Muscle of arm (tissue), 12 donors: ENCODE data around the gene THSD7A. TPM values are rescaled to one million over a fixed set of nuclear protein-coding genes. Genes with fewer than 3 reads are reported as not detected.

Experiments
- DNase-seq: peaks from one replicate; pipeline ENCODE4 v3.0.0-alpha.2; 2013
- polyA plus RNA-seq, 12 donors: library from polyadenylated mRNA; unstranded; fragments of 120-200 nt; gene quantifications; one replicate each; pipeline ENCODE4 v1.2.1, GENCODE V29; 2013; ENCODE audit not compliant: insufficient read length in 12 of 12

The THSD7A gene
- polyA plus RNA-seq, 12 donors = 2.8 to 6.0 (median 4.6) TPM; not detected in 1

GRCh38 chr7:11516328-11516727 lies 315.7 kb downstream of the THSD7A start:
- no peak for DNase-seq

GRCh38 chr7:11513460-11513859 lies 318.5 kb downstream of the THSD7A start:
- DNase-seq = no peak

DNA sequence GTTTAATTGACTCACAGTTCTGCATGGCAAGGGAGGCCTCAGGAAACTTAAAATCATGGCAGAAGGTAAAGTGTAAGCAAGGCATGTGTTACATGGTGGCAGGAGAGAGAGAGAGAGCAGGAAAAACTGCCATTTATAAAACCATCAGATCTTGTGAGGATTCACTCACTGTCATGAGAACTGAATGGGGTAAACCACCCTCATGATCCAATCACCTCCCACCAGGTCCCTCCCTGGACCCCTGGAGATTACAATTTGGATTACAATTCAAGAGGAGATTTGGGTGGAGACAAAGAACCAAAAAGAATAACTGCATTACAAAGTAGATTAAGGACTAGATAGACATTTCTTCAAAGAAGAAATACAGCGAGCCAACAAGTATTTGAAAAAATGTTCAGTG lies 324.1 kb downstream of the THSD7A start:
- no peak for DNase-seq

- DNase-seq = peak; percentile 13
Measured at GRCh38 chr7:11506417-11506816, 325.6 kb downstream of the THSD7A start.

DNA sequence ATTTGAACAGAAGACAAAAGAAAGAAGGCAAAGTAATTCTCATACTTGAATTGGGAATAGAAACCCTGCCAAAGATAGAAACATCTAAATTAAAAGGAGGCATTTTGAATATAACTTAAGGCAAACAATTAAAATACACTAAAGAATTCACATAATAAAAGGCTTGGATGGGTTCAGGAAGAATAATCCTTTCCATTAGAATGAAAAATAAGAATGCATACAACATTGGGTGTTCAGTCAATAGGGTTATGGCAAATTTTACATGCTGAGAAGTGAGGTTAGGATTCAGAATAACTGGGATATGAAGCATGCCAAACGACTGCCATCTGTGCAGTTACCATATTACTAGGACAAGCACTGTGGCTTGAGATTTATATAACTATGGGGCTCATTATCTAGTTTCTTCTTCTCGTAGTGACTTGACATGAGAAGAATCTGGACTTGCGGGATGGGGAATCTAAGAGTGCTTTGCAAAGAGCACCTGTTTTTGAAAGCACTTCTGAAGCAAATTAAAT lies 326.5 kb downstream of the THSD7A start:
- no peak for DNase-seq

GRCh38 chr7:11492307-11492706 lies 339.7 kb downstream of the THSD7A start:
- no peak for DNase-seq

GRCh38 chr7:11491811-11492210 lies 340.2 kb downstream of the THSD7A start:
- DNase-seq = no peak

- DNase-seq = no peak
Measured at GRCh38 chr7:11489280-11489679, 342.7 kb downstream of the THSD7A start.

- DNase-seq = no peak
Measured at GRCh38 chr7:11486271-11486670, 345.7 kb downstream of the THSD7A start.

- no peak for DNase-seq
Measured at GRCh38 chr7:11485636-11486035, 346.4 kb downstream of the THSD7A start.

GRCh38 chr7:11480143-11480542 lies 351.9 kb downstream of the THSD7A start:
- DNase-seq = no peak

DNA sequence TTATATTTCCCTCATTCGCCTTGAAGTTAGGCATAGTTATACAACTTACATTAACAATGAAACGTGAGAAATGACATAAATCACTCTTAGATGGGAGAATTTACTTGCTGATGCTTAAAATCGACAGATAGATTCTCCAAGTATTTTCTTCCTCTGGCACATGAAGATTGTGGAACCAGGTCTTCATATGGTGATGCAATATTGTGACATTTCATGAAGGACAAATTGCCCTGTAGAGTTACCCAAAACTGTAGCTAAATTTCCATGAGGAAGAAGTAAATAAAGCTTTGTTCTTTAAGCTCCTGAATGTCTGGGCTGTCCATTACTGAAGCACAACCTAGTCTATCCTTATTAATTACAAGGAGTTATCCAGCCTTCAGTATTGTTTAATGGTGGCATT lies 353.1 kb downstream of the THSD7A start:
- no peak for DNase-seq

GRCh38 chr7:11478426-11478825 lies 353.6 kb downstream of the THSD7A start:
- DNase-seq = no peak

- no peak for DNase-seq
Measured at GRCh38 chr7:11474902-11475585, 357.0 kb downstream of the THSD7A start.

GRCh38 chr7:11473807-11474424 lies 358.1 kb downstream of the THSD7A start:
- no peak for DNase-seq

GRCh38 chr7:11473220-11473619 lies 358.8 kb downstream of the THSD7A start:
- DNase-seq = no peak

DNA sequence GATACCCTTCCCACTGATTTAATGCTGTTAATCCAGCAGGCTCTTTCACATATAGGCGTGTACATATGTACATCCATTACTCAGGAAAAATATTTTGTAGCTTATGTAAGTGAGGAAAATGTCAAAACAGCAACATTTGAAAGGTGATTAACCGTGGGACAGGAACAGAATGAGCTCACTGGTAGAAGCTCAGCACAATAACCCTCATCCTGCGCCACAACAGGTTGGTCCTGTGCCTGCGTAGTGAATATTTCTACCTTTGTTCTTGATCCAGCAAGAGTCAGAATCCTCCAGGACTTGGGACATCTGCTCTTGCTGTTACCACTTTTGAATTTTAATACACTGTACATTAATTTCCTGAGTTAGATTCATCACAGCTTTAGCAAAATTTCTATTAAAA lies 359.4 kb downstream of the THSD7A start:
- DNase-seq = no peak

DNA sequence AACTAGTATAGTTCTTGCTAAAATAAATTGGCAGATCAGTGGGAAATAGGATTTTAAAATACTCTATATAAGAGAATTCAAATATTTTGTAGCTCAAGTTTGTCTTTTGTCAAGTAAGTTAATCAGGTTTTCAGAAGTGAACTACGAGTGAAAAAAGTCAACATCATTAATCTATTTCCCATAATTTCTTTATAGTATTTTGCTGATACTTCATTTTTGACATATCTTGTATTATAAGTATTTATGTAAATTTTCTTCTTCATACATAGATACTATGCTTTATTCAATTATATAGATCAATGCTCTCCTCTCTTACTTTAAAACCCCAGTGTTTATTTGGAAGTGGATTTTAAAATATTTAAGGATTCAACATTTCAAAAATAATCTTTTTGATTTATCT lies 360.7 kb downstream of the THSD7A start:
- DNase-seq = no peak

DNA sequence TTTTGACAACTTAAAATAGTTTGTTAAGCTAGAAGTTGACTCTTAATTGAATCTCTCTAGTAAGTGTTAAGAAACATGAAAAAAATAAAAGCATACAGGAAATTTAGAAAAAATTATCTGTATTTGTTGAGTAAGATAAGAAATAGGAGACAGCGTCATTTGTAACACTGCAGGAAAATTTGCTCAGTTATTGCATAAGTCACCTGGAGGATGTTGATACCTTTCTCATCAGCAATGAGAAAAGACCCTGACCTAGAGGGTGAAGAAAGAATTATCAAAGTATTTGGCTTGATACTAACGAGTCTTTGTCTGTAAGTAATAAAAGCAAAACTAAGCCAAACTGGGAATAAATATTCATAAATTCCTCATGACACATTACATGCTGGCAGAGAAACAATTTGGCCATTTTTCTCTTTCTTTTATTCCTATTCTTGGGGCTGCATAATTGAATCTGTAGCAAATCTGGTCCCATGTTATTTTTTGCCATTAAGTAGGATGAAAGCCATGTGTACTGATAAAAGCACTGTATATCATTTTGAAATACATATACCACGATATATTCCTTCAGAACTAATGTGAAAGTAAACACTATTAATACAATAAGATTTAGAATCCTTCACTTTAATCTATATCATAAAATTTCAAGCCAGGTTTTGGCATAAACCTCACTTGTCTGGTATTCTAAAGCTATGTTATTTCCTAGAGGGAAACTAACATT lies 362.8 kb downstream of the THSD7A start:
- DNase-seq = no peak

DNA sequence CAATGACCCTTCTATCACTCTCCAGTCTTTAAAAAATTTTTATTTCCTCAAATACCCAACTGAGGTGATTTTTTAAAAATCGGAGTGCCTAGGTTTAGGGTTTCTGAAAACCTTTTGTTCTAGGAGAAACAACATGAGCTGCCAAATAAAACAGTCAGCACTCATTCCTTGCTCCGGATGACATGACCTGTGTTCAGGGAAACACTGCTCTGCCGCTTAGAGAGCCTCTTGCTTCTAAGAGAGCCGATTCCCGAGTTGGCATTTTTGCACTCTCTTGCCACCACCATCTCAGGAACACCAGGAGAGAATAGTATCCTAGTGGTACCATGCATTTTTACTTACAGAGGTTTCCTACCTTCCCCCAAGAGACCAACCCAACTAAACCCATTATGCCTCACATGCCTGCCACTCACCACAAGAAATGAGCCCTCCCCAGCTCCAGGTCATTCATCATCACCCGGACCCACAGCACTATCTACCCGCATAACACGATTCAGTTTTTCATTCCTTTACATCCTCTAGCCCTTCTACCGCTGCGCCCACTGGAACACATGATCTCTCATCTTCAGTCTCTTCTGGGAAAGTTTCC lies 365.4 kb downstream of the THSD7A start:
- no peak for DNase-seq

DNA sequence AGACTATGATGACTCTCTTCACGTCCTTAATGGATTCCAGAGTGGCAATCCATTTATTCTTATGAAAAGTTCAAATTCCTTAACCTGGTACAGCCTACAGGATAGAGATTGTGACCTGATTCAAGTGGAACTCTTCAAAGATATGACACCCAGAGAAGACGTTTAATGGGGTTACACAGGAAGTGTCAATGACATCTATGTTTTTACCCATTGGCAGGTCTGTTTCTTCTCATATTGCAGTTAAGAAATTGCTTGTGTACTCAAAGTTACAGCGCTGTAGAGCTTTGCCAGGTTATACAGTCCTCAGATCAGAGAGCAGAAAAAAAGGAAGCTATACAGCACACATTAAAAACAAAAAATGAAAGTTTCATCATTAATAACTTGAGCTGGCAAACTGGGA lies 367.4 kb downstream of the THSD7A start:
- DNase-seq = no peak

DNA sequence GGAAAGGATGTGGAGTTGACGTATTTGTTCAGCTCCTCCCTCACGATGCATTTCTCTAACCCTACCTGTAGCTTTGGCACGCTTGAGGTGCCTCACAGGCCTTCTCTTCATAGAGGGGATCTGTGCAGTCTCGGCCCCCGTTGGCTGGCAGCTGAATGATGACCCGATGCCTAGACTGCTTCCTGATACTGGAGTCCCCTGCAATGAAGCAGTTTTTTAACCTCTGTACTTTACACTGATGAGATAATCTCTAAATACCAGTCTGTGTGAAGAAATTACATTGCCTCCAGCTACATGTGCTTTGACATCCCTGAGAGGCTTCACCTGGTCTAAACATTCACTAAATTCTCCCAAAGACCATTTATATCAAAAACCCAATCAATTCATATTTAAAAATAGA lies 370.1 kb downstream of the THSD7A start:
- DNase-seq = no peak
